NCI-H524 (cell line): ENCODE data around the gene RASAL2.
"Not testable (repeated sequence)": the region's sequence is repeated elsewhere in the genome, so short reads cannot be mapped to it uniquely, and the experiment has no call there.

Experiments used
- DNase-seq, 2 experiments: peaks; one replicate each; lab custom pipeline; 2025; lab: John Stamatoyannopoulos, UW

RASAL2 gene

DNA sequence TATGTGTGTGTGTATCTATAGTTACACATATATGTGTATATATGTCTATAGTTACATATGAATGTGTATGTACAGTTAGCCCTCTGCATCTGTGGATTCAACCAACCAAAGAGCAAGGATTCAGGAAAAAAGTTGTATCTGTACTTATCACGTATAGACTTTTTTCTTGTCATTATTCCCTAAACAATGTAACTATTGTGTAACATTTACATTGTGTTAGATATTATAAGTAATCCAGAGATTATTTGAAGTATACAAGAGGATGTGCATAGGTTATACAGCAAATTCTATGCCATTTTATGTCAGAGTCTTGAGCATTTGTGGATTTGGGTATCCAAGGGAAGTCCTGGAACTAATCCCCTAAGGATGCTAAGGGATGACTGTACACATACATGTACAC, 71.3 kb downstream of the RASAL2 start:
- no peak for DNase-seq

DNA sequence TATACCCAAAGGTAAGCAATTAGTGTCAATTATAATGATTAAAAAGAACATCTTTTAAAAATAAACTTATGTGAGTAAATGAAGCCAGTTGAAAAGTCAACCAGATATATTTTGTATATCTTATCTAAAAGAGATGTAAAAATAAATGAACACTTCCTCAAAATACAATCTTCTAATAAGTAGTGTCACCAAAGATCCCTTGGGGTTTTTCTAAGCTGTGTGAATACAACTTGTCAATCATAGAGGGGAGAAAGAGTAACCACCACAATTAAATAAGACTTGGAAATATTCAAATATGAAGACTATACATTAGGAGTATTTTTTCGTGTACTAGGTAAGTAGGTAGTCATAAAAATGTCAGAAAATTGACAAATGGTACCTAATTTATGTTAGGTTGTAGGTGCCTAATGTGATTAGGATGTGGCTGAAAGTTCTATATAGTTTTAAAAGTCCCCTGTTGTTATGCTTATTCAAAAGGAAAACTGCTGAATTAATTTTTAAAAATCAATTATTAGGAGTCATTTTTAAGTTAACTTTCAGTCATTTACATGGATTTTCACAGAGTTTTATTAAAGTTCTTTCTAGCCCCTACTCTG, 72.6 kb downstream of the RASAL2 start:
- DNase-seq: no peak

DNA sequence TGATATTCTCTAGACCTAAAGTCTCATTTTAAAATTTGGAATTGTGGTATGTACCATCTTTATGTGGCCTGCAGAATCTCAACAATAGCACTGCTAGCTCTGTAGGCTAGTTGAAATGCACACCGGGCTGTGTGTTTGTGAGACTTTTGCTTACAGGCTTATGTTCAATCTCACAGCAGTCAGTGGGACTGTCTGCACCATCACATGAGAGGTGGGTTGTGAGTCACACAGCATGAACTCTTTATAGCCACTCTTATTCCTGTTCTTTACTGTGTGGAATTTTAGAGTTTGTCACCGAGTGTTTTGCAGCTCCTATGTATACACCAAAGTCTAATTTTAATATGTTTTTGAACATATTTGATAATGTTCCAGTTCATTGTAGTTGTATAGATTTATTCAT, 74.6 kb downstream of the RASAL2 start:
- no peak for DNase-seq

DNA sequence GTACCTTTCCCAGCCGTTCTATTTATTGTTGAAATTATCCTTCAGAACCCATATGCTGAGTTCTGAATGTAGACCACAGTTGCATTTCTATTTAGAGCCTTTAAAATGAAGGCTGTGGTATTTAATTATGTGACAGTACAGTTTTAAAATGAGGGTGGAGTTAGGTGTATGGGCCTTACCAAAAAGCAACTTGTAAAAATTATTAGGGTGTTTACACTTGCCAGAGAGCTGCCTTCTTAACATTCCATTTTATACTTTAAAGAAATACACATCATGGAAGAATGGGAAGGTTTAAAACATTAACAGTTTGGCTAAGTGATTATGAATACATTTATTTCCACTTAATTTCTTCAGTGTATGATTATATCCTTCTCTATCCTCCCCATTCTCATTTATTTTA, 75.7 kb downstream of the RASAL2 start:
- DNase-seq: no peak

DNA sequence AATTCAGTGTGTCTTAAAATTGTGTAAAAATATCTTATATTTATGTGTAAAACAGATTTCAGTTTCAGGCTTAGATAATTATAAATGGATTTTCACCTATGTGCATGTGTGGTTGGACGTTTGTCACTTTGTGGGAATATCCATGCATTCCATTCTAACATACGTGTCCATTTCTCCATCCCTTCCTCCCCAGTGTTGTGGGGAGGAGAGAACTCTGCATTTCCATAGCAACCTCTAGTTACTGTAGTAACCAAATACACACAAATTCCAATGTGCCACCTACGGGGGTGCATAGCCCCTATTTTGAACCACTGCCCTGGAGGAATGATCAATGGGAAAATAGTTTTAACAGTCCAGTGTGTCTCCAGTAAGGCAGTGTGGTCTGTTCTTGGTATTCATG, 79.0 kb downstream of the RASAL2 start:
- no peak for DNase-seq

DNA sequence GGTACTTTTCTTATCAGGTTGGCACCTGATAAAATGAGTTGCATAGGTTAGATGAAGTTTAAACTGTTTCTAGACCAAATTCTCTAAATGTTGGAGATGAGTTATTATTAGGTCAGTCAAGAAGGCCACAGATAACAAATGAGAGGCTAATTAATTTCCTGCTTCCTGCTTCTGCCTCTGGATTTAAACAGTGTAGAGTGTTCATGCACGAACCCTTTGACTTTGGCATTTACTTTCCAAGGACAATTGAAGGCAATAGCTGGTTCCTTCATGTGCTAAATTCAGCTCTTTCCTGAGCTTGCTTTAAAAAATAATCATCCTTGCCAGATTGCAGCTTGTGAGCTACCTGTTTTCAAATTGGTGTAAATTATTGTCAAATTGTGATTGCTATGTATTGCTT, 80.6 kb downstream of the RASAL2 start:
- no peak for DNase-seq

DNA sequence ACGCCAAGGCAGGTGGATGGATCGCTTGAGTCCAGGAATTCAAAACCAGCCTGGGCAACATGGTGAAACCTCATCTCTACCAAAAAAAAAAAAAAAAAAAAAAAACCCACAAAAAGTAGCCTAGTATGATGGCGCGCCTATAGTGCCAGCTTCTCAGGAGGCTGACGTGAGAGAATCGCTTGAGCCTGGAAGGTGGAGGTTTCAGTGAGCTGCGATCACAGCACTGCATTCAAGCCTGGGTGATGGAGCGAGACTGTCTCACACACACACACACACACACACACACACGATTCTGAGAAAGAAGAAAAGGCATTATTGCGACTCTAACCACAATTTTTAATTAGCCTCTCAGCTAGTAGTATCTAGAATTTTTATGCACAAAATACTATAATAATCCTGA, 86.5 kb downstream of the RASAL2 start:
- DNase-seq: no peak

DNA sequence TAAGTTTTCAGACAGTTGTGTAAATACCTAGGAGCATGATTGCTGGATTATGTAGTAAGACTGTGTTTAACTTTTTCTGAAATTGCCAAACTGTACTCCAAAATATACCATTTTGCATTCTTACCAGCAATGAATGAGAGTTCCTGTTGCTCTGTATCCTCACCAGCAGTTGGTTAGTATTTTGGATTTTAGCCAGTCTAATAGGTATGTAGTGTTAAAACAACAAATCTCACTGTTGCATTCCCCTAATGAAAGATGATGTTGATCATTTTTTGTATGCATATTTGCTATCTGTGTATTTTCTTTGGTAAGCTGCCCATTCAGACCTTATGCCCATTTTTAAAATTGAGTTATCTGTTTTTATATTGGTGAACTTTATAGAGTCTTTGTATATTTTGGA, 89.9 kb downstream of the RASAL2 start:
- DNase-seq: no peak

DNA sequence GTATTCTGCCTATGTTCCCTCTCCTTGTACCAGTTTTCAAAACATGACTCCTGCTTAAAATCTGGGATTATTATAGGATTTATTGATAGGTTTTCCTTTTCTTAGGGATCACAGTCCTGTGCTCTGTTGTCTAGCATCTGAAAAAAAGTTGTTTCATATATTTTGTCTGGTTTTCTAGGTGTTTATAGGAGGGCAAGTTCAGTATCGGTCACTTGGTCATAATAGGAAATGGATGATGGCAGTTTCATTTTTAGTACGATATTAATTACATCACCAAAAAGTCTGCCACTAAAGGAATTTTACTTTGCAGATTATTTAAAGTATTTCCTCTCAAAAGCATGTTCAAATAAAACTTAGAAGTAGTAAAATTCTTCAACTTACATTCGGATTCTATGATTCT, 94.4 kb downstream of the RASAL2 start:
- DNase-seq: no peak

DNA sequence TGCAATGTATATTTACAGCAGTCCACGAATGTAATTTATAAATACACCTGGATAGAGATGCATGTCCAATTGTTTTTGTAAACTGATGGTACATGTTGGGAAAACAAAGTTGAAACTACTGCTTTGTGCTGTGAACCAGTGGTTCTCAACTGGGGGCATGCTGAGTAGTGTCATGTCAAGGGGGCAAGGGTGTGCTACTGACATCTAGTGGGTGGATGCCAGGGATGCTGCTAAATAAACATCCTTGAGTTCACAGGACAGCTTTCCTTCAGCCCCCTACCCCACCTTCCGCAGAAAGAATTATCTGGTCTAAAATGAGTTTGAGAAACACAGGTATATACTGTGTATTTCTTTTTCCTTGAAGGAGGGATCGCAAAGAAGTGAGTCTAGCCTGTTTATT, 95.9 kb downstream of the RASAL2 start:
- DNase-seq: peak; percentile 4 to 49

DNA sequence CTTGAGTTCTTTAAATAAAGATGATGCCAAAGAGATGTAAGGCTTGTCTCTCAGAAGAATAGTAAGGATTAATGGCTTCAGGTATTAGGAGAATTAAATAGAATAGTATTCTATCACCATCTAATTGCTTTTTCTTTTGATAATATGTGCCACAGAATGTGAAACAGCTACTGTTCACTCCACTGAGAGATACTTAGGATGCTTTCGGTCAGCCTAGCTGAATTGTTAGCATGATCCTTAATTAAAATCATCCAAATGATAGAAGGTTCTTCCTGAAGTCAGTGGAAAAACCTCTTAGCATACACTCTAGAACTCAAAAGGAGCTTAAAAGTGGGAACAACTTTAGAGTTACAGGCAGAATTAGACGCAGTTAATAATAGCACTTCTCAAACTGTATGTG, 97.0 kb downstream of the RASAL2 start:
- DNase-seq: no peak

DNA sequence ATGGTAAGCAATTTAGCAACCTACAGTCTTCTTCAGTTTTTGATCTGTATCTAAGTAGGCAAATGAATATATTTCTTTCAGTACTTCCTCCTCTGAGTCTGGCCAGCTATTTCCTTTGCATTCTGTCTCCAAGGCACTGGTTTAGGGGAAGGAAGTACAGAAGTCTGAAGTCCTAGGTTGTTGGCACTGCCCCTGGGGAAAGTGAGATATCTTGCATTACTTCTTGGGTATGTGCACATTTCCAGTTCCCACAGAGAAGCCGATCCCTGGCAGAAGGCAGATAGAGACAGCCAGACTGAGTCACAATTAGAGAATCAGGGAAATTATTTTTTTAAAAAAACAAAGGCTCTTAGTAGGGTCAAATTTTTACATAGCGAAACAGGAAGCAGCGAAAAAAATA, 98.8 kb downstream of the RASAL2 start:
- DNase-seq: no peak

DNA sequence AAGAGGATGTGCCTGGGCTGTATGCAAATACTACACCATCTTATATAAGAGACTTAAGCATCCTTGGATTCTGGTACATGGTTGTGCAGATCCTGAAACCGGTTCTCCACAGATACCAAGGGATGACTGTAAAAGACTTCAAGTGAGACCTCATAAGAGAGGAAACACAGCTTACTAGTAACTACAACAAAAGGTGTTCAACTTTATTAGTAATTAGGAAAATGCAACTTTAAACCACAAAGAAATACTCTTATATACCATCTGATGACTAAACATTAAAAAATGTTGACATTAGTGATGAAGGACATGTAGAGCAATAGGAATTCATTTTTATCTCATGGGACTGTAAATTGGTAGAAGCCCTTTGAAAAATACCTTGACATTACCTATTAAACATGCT, 102.7 kb downstream of the RASAL2 start:
- no peak for DNase-seq

DNA sequence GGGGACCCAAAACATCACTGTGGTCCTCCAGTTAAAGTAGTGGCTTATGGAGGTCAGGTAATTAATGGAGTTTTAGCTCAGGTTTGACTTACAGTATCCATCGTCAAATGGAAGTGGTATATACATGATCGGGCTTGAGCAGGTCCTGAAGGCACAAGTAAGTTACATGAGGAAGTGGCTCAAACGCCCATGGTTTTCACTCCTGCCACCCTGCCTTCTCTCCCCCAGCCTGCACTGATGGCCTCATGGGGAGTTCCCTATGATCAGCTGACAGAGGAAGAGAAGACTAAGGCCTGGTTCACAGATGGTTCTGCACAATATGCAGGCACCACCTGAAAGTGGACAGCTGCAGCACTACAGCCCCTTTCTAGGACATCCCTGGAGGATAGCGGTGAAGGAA, 108.2 kb downstream of the RASAL2 start:
- DNase-seq: not testable (repeated sequence)

DNA sequence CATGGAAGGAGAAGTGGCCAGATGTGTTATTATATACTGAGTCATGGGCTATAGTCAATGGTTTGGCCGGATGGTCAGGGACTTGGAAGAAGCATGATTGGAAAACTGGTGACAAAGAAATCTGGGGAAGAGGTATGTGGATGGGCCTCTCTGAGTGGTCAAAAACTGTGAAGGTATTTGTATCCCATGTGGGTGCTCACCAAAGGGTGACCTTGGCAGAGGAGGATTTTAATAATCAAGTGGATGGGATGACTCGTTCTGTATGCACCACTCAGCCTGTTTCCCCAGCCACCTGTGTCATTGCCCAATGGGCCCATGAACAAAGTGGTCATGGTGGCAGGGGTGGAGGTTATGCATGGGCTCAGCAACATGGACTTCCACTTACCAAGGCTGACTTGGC, 108.6 kb downstream of the RASAL2 start:
- not testable (repeated sequence) for DNase-seq

DNA sequence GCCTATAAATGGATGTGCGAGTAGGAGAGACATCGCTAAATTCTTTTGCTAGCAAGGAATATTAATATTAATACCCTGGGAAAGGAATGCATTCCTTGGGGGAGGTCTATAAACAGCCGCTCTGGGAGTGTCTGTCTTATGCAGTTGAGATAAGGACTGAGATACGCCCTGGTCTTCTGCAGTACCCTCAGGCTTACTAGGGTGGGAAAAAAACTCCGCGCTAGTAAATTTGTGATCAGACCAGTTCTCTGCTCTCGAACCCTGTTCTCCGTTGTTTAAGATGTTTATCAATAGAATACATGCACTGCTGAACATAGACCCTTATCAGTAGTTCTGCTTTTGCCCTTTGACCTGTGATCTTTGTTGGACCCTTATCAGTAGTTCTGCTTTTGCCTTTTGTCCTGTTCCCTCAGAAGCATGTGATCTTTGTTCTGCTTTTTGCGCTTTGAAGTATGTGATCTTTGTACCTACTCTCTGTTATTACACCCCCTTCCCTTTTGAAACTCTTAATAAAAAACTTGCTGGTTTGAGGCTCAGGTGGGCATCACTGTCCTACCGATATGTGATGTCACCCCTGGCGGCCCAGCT, 114.5 kb downstream of the RASAL2 start:
- DNase-seq: not testable (repeated sequence)

DNA sequence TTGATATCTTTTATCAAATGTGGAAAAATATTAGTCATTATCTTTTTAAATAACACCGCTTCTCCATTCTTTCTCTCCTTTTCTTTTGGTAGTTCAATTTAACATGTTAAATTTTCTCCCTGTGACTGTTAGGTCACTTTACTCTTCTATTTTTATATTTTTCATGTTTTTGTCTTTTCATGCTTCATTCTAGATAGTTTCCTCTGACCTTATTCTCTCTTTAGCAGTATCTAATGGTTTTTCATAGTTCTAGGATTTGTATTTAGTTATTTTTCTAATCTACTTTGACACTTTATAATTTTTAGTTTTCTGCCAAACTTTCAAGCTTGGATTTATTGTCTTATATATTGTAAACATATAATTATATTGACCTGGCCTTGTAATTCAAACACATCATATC, 116.0 kb downstream of the RASAL2 start:
- no peak for DNase-seq

DNA sequence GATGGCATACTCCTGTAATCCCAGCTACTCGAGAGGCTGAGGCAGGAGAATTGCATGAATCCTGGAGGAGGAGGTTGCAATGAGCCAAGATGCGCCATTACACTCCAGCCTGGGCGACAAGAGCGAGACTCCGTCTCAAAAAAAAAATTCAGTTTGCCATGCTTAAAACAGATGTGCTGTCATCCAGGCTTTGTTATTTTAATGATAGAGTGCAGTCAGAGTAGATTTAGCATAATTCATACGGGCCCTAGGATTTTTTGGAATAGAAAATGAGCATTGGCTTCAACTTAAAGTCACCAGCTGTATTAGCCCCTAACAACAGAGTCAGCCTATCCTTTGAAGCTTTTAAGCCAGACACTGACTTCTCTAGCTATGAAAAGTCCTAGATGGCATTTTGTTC, 124.6 kb downstream of the RASAL2 start:
- no peak for DNase-seq

DNA sequence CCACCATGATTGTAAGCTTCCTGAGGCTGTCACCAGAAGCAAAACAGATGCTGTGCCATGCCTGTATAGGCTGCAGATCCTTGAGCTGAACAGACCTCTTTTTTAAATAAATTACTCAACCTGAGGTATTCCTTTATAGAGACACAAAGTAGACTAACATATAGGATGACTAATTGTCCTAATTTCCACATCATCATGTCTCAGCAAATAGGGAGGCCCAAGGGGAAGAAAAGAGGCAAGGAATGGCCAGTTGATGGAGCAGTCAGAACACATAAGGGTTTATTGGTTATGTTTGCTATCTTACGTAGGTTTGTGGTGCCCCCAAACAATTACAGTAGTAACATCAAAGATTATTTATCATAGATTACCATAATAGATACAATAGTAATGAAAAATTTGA, 126.2 kb downstream of the RASAL2 start:
- no peak for DNase-seq

DNA sequence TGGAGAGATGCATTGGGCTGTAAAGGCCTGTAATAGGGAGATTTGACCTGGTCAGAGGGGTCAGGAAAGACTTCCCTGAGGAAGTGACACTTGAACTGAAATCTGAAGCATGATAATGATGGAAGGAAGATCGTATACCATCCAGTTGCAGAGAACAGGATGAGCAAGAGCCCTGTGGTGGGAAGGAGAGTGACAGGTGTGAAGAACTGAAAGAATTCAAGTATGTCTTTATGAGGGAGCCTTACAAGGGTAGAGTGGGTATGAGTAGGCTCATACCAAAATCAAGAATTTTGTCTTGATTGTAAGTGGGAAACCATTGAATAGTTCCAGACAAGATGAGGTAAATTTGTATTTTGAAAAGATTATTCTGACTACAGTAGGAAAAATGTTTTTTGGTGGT, 129.4 kb downstream of the RASAL2 start:
- DNase-seq: no peak

DNA sequence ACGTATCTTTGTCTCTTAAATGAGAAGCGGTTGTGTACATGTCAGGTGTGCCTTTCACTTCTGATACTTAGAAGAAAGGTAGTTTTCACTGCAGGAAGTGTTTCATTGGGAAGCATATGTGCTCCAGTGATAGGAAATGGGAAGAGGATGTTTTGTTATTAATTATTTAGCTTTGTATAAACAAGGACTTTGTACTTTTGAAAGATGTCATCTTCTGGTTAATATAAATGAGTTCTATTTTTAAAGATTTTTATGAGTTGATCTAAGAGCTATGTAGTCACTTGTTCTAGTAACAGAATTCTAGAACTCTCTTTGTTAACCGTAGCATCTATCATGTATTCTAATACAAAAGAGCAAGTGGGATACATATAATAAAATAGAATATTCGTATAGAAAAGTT, 130.5 kb downstream of the RASAL2 start:
- no peak for DNase-seq

DNA sequence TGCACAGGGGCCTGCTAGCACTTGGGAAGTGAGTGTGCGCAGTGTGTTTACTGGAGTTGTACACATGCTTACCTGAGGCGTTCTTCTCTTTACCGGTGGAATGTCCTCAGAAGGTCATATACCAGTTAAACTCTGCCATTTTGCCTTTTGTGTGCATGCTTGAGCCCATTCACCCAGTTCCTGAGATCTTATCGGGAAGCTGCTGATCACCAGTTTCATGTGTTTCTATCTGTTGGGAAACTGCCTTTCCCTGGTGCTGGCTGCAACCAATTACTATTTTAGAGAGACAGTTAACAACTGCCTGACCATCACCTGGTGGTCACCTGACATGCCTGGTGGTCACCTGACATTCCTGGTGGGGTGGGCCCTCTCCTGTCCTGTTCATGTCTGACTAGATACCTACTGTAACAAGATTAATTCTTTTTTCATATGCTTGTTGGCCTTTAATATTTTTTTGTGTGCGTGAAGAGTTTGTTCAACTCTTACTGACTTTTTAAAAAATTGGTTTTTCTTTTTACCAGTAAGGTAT, 137.0 kb downstream of the RASAL2 start:
- DNase-seq: no peak

DNA sequence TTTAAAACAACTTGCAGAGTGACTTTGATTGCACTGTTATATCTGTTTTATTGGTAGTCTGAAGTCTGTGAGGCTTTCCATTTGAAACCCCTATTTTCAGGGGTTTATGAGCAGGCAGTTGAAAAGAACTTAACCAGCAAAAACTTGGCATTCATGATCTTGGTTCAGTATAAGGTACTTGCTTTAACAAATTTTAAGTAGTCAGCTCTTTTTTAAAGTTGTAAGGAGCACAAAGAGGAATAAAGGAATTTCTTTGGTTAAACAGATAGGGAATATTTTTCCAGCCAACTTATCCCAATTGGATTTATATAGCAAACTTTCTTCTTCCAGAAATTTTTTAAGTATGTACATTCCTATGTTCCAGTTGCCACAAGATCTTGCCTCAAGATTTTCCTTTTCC, 138.2 kb downstream of the RASAL2 start:
- DNase-seq: no peak

DNA sequence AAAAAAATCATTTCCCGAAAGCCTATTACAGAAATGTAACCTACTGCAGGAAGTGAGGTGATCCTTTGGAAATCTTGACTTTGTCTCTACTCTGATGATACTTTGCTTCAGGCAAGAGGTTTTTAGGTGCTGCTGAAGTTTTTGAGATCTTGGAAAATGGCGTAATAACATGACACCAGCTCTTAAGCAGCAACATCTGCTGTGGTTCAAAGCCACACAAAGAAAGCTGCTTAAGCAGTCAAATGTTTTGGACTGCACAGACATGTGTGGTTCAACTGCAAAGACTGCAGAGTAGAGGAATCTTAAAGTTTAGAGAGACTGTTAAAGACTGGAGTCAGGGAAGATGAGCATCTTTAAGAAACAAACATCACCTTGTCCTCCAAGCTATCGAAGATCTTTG, 139.0 kb downstream of the RASAL2 start:
- DNase-seq: peak in 1 of 2 experiments; percentile 21
